HG03139 (cell line): ENCODE data around the gene PTN.

ENCODE experiments used
- ATAC-seq: cut with Tn5 transposase; IDR thresholded peaks from one replicate; pipeline ENCODE4 v1.9.1; 2021; ENCODE audit not compliant: unreplicated experiment

The PTN gene, protein sequence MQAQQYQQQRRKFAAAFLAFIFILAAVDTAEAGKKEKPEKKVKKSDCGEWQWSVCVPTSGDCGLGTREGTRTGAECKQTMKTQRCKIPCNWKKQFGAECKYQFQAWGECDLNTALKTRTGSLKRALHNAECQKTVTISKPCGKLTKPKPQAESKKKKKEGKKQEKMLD

DNA sequence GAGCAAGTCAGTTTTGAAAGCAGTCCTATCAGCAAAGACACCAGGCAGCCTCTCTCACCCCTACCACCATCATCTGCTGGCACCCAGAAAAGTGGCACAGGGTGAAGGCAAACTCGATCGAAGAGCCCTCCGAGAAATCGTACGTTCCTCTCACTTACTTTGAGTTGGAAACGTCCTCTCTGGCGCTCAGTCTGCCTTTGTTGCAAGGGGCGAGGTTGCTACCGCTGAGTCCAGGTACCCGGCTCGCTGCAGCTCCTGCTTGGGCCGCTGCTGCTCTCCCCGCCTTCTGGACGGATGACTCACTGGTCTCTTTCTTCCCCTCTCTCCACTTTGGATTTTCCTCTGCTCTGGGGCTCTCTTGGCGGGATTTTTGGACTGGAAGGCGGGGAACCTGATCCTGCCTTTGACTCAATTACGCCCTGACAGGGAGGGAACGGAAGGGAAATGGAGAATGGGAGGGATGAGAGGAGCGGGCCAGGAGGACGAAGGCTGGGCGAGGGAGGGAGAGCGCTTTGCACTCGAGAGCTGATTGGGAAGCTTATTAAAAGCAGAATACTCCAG is at the start of gene PTN:
TSS of gene PTN (minus strand) at position 453 of the 561 bp plus-strand sequence. CDS start 88,760 bp downstream, outside the sequence.
- no peak for ATAC-seq

DNA sequence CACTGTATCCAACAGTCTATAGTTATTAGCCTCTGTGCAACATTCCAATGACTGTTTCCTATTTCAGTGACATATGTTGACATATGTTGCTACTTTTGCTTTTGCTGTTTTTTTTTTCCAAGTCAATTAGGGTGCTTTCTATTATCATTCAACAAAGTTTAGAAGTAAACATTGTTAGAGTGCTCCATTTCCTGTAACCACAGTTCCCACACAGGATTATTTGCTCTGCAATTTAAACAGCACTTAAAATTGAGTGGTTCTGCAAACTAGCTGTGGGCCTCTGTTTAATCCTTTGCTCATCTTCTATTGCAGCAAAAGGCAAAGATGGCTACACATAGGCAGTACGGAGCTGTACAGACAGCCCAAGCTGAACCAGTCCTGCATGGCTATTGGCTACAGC is 46.5 kb upstream of the PTN start:
- no peak for ATAC-seq

GRCh38 chr7:137388916-137389315 is 45.4 kb upstream of the PTN start:
- ATAC-seq, result no peak

- ATAC-seq, result no peak
These were observed 43.4 kb upstream of the PTN start for GRCh38 chr7:137386966-137387365.

DNA sequence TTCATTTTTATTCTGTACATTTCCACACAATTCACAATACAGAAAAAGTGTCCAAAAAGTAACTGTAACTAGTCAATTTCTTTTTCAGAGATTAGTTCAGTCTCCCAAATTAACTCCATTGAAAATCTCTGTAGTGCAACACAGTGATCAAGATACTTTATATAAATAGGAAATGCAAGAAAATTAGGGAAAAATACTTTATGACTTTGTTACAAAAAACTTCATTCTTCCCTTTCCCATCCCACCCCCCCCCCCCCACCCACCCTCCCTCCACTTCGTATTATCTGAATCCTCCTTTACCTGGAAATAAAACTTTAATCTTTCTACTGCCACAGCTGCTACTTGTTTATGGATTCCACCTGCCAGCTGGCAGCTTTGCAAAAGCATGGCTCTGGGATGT is 37.5 kb upstream of the PTN start:
- ATAC-seq, result no peak

DNA sequence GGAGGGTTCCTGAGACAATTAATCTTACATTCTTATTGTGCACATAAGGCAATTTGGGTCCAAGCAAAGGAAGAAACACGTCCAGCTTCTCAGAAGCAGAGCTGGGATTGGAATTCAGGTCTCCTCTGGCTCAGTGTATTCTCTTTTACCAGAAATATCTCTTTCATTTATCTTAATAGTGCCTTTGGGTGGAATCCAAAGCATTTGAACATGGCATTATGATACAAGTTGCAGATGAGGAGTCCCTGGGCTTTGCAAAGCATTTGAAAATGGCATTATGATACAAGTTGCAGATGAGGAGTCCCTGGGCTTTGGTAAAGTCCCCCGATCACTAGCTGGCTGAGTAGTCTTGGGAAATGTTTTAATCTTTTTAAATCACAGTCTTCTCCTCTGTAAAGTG is 30.0 kb upstream of the PTN start:
- ATAC-seq, result no peak

DNA sequence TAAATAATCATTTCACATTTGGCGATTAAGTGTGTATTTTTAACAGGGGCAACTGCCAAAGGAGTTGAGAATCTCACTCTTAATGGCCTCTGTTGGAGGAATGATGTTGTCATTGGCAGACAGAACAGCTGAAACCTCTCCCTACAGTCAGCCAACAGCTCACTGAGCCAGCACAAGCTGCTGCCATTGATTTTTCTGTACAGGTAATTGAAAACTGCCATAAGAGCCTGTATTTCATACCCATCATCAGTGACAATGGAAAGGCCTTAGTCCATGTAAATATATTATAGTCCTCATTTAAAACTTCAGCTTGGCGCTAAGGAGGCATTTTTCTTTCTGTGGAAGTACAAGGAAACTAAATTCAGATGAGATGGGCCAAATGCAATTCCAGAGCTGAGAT is 28.1 kb upstream of the PTN start:
- no peak for ATAC-seq

DNA sequence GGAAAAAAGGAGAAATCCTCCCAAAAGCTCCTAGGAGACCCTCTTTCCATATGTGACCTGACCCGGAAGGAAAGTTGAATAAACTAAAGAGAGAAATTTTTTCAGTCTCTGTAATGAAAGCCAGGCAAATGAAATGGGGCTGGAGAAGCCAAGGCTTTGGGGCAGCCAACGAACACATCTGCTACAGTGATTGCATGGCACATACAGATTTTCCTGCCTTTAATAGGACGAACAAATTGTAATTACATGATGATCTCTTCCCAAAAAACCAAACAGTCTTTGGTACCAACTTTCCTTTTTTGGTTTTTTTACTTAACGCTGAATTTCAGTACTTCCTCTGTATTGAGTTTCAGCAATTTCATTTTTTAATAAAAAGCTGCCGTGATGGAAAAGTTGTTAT is 23.5 kb upstream of the PTN start:
- no peak for ATAC-seq

GRCh38 chr7:137363683-137364082 is 20.1 kb upstream of the PTN start:
- ATAC-seq, result no peak

- ATAC-seq, result no peak
These were observed 16.6 kb upstream of the PTN start for GRCh38 chr7:137360087-137360679.

GRCh38 chr7:137354961-137355360 is 11.4 kb upstream of the PTN start:
- ATAC-seq, result no peak

DNA sequence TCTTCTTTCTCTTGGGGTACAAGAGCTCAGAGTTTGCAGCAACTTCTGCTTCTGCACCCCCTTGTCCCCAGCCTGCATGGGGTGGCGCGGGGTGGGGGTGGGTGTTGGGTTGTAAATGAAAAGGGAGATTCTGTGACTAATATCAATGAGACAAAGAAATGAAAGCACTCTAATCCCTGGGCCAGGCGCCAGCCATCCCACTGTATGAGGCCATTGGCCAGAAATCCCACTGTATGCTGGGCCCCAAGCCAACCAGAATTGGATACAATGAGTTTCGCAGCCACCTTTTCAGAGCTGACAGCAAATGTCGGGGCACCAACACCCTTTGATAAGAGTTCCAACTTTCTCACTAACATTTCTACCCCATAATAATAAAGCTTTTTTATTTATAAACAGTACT is 10.9 kb upstream of the PTN start:
- no peak for ATAC-seq

GRCh38 chr7:137351941-137352340 is 8.4 kb upstream of the PTN start:
- no peak for ATAC-seq

DNA sequence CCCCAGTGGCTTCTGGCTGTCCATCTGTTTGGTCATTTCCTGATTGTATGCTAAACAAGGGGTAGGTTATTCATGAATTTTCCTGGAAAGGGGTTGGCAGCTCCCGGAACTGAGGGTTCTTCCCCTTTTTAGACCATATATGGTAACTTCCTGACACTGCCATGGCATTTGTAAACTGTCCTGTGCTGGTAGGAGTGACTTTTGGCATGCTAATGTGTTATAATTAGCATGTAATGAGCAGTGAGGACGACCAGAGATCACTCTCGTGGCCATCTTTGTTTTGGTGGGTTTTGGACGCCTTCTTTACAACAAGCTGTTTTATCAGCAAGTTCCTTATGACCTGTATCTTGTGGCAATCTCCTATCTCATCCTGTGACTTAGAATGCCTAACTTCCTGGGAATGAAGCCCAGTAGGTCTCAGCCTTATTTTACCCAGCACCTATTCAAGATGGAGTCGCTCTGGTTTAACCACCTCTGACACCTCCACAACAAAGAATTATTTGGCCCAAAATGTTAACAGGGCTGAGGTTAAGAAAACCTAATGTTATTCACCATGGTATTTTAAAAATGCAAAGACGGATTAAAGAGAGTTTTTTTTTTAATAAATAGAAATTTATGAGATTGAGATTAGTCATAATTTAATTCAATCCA is 2.4 kb upstream of the PTN start:
- ATAC-seq, result no peak

- ATAC-seq, result no peak
These were observed 688 bp downstream of the PTN start for GRCh38 chr7:137342828-137343261.

DNA sequence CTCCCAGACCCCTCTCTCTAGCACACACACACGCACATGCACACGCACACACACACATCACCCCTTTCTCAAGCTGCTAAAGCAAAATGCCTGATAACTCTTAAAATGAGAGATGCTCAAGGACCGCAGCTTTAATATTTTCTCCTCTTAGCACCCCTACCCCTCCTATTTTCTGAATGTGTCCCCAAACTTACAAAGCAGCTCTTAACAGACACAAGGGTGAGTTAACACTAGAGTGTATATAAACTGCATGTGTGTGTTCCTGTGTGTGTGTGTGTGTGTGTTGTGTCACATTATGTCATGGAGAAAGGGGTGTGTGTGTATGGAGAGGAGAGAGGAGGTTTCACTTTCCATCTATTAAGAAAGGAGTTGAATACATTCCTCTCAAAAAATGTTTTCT is 1.3 kb downstream of the PTN start:
- no peak for ATAC-seq

GRCh38 chr7:137337902-137338301 is 5.6 kb downstream of the PTN start:
- ATAC-seq, result no peak

DNA sequence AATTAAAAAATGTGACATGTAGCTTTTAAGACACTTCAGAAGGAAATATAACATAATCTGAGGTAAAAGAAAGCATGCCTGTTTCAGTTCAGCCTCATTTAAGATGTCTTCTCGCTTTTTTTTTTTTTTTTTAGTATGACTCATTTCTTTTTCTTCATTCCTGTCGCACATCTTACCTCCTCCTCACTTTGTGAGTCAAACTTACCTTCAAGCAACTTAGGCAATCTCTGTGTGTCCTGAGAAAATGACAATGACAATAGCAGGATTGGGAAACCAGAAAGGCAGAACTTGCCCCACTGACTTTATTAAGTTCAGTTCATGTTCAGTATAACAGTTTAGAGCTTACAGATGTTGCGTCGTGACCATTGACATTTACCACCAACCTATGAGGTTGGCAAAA is 7.7 kb downstream of the PTN start:
- no peak for ATAC-seq

DNA sequence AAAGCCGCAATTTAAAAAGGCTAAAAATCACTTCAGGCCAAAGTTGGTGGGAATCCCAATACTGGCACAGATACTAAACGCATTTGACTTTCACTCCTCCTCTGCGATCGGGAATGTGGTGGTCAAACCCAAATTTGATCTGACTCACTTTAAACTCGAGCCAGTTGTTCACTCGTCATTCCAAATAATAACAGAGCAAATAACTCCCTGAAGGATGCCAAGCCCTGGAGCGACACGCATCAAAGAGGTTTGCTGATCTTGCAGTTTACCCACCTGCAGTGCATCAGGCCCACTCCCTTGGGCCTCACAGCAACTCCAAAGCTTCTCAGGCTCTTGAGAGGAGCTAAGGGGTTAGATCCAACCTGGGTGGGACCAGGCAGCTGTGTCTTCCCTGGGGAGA is 12.2 kb downstream of the PTN start:
- no peak for ATAC-seq

GRCh38 chr7:137329411-137329810 is 14.1 kb downstream of the PTN start:
- no peak for ATAC-seq

DNA sequence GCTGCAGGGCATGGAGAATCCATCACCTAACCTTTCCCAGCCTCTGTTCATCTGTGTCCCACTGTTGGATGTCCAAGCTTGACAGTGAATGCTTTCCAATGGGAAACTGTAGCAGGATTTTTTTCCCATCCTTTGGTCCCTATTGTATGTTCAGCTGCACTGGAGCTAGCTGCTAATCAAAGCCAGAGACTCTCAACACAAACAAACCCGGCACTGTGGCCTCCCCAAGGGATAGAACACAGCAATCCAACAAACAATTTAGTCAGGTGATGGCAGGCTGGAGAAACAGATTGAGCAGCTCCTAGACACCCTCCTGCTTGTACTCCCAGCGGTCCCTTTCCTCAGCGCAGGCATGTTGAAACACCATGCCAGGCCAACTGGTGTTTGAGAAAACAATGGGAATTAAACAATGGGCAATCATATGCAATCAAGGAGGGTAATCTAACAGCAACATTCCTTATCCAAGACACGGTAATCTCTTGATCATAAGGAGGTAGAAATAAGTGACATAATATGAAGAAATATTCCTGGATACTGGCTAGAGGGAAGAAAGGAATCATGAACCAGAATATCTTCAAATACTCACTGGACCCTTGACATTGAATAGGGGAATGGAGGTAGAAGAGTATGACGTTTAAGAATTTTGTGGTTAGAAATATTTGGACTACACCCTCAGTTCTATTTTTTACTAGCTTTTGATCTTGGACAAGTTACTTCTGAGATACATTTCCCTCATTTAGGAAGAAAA is 15.0 kb downstream of the PTN start:
- no peak for ATAC-seq

GRCh38 chr7:137325927-137326326 is 17.6 kb downstream of the PTN start:
- no peak for ATAC-seq
